SKM-1 treated with dmso at 0.1 percent for 144 hours (cell line): ENCODE measurements around the gene ERGIC1.
"Not testable (repeated sequence)": the region's sequence is repeated elsewhere in the genome, so short reads cannot be mapped to it uniquely, and the experiment has no call there.

Experiments
- DNase-seq: peaks from one replicate; lab custom pipeline; 2025; ENCODE audit not compliant: unreplicated experiment; lab: John Stamatoyannopoulos, UW

ERGIC1 gene

DNA sequence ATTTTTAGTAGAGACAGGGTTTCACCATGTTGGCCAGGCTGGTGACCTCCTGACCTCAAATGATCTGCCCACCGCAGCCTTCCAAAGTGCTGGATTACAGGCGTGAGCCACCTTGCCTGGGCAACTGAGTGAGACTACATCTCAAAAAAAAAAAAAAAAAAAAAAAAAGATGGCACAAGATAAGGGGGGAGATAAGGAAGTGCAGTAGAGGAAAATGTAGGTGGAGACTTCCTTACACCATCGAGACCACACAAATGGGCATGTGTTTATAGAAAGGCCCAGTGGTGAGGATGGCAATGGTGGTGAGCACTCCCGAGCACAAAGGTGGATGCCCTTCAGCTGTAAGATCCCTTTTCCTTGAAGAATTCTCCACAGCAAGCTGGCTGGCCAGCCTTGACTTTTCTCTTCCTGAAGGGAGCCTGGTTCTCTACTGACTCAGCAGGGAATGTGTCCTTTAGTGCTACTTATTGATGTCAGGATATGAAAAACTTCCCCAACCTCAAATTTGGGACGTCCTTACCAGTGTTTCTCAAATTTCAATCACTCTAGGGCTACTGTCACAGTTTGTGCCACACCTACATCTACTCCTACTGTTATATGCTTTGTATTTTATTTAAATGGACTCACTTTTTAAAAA lies 28.2 kb downstream of the ERGIC1 start:
- no peak for DNase-seq

GRCh38 chr5:172864171-172864570 lies 30.1 kb downstream of the ERGIC1 start:
- DNase-seq, result not testable (repeated sequence)

DNA sequence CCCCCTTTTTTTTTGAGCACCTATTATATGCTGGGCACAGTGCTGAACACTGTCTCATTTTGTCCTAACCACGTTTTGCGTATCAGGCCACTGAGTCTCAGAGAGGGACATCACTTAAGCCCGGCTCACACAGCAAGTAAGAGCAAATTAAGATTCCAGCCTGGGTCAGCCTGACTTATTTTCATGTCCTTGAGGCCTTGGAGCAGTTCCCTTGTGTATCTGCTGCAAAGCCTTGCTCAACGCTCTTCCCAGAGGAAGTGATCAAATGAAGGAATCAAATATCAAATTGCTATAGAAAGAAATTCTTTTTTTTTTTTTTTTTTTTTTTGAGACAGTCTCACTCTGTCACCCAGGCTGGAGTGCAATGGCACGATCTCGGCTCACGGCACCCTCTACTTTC lies 30.7 kb downstream of the ERGIC1 start:
- DNase-seq, result no peak

- no peak for DNase-seq
These were observed 32.3 kb downstream of the ERGIC1 start for GRCh38 chr5:172866378-172866777.

DNA sequence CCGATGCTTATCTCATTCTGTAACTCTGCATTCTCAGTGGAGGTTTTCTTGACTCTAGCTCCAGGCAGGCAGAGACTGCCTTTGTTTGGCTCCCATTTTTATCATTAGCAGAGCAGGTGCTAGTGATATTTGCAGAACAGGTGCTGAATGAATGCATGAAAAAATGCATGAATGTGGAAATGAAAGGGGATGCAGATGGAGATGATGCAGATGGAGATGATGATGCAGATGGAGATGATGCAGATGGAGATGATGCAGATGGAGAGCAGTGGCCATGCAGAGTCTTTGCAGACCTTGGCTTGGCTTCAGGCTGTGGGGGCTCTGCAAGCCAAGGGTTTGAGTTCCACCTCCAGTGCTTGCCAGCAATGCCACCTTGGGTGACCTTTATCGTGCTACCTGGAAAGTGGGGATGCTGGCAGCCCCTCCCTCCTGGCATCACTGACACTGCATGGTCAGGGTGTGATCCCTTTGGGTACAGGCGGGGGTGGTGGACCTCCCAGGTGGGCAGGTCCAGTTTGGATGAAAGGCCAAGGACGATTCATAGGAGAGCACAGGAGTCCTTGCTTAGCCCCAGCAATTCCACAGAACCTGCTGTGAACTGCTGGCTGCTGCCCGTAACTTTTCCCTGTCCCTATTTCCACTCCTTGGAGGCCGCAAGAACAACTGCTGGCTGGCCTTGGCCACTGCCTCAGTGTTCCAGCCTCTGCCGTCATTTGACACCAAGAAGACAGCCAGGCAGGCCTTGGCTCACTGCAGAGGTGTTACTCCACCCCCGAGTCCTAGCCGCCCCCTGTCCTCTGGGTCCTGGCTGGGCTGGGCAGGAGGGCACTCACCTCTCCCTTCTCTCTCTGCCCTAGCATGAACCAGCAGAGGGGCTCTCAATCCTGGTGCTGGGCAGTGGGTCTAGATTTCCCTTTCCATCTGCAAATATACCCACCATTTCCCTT lies 33.0 kb downstream of the ERGIC1 start:
- no peak for DNase-seq

GRCh38 chr5:172867761-172868435 lies 33.8 kb downstream of the ERGIC1 start:
- no peak for DNase-seq

DNA sequence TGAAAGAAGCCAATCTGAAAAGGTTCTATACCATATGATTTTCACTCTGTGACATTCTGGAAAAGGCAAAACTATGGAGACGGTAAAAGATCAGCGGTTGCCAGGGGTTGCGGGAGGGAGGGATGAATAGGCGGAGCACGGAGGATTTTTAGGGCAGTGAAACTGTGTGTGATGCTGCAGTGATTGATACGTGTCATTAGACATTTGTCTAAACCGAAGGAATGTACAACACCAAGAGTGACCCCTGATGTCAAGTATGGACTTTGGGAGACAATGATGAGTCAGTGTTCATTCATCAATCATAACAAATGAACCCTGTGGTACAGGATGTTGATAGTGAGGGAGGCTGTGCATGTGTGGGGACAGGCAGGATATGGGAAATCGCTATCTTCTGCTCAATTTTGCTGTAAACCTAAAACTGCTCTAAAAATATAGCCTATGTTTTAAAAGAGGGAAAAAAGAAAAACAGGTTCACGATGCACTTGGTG lies 34.4 kb downstream of the ERGIC1 start:
- DNase-seq, result no peak

DNA sequence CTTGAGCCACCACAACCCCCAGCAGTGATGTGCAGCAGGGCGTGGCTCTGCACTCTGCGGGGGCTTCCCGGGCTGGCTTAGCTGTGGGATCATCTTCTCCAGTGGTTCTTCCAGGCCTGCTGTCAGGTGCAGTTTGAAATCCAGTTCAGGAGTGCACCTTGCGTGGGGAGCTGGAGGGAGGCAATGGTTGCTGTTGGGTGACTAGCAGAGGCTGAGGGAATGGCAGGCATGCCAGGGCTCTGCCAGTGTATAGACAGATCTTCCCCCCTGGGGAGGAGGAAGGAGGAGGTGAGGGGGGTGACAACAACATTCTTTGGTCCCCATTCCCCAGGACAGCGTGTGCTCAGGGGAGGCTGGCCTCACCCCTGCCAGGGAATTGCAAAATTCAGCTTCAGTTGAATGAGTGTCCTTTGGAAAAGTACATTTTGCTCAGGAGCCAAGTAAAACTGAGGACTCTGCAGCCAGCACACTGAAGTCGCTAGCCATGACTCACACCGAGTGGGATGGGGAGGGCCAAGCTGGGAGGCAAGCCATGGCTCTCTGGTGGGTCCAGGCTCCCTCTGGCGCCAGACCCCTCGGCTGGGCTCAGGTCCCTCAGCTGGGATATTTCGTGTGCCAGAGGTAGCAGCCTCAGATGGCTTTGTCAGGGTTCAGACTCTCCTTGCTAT lies 35.0 kb downstream of the ERGIC1 start:
- DNase-seq, result no peak

- no peak for DNase-seq
These were observed 35.6 kb downstream of the ERGIC1 start for GRCh38 chr5:172869691-172870090.

DNA sequence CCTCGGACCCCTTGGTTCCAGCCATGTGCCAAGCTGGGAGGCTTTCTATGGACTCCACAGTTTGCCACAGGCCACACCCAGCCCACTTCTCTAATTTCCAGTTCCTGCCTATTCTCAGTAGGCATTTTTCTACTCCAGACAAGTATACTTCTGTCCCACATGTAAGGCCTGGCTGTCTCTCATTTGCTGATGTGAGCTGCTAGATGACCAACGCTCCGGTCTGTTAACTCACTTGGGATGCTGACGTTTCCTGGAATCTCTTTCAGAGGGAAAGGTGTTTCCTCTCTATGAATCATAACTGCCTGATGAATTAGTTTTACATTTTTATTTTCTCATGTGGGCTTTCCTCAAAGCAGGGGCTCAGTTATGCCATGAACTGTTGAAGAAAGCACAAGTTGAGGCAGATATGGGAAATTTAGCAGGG lies 36.3 kb downstream of the ERGIC1 start:
- no peak for DNase-seq

- DNase-seq, result no peak
These were observed 36.8 kb downstream of the ERGIC1 start for GRCh38 chr5:172870715-172871461.

GRCh38 chr5:172871536-172871935 lies 37.5 kb downstream of the ERGIC1 start:
- DNase-seq, result no peak

DNA sequence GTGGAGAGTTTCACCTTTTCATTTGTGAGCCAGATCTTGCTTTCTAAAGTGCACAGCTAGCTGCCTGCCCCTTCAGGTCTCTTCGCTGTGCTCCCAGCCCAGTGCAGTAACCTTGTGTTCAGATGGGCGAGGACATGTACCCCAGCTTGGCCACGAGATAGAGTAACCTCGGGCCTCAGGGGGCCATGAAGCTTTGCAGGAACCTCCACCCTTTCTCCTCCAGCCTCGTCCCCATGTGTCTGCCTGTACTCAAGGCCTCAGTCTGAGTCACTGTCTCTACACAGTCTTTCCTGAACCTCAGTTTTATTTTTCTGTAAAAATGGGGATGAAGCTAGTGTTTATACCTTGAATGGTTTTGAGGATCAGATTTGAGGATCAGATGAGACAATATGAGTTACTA lies 37.9 kb downstream of the ERGIC1 start:
- DNase-seq, result no peak

DNA sequence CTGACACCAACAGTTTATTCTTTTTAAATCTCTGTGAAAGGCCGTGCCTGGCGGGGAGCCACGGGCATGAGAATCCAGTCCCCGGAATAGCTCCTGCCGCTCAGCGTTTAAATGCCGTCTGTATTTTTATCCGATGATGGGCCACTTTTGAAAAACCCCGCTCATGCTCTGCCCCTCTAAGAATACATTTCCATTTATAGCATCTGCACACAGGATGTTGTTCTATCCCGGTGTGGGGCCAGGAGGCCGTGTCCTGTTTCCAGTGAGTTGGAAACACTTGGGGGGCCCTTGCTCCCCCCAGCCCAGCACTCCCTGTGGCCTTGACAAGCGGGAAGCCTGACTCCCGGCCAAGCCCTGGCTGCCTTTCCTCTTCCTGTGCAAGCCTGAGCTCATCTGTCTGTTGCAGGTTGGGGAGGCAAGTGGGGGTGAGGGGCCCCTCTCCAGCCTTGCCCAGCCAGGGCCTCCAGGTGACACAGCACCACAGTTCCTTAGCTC lies 39.0 kb downstream of the ERGIC1 start:
- no peak for DNase-seq

GRCh38 chr5:172873513-172873912 lies 39.5 kb downstream of the ERGIC1 start:
- DNase-seq, result no peak

- DNase-seq, result no peak
These were observed 40.8 kb downstream of the ERGIC1 start for GRCh38 chr5:172874647-172875504.

DNA sequence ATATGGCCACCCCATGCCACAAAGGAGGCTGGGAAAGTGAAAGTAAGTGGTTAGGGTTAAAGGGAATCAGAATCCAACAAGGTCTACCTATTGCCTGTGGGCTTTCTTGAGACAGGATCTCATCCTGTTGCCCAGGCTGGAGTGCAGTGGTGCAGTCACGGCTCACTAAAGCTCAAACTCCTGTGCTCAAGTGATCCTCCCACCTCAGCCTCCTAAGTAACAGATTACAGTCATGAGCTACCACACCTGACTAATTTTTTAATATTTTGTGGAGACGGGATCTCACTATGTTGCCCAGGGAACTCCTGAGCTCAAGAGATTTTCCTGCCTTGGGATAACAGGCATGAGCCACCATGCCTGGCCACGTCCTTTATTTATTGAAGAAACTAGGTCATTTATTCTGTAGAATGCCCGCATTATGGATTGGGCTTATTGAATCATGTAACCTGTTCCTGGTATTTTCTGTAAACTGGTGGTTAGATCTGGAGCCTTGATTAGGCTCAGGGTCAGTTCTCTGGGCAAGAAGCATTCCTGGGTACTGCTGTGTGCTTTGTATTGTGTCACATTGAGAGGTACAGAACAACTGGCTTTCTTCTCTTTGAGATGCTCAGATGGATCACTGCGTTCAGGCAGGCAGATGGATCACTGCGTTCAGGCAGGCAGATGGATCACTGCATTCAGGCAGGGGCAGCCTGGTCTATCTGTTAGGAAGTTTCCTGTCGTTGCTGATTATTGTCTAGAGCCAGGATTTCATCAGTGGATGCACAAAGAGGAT lies 41.6 kb downstream of the ERGIC1 start:
- DNase-seq, result no peak

DNA sequence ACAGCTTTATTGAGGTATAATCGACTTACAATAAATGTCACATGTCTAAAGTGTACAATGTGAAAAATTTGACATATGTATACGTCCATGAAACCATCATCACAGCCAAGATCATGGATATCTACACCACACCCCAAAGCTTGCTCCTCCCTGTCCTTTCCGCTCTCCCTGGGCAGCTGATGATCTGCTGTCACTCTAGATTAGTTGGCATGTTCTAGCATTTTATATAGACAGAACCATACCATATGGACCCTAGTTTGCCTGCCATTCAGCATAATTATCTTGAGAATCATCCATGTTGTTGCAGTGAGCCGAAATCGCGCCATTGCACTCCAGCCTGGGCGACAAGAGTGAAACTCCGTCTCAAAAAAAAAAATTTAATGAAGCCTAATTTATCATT lies 42.5 kb downstream of the ERGIC1 start:
- no peak for DNase-seq
